Testis (tissue), 2 donors: ENCODE results near the gene INO80.

Source experiments
- CTCF ChIP-seq, 3 experiments: fragments of 450-650 bp in 2 of 3; fragments of 200-600 bp in 1 of 3; sonication (generic) in 1 of 3; IDR thresholded peaks; one replicate each; pipeline ENCODE4 v1.5.1; 2016 to 2019; ENCODE audit warnings: antibody characterized with exemption in 3 of 3, mild to moderate bottlenecking in 2 of 3, moderate library complexity in 1 of 3
- POLR2A ChIP-seq: fragments of 450-650 bp; IDR thresholded peaks from one replicate; pipeline ENCODE4 v1.6.1; 2017; ENCODE audit warnings: antibody characterized with exemption, mild to moderate bottlenecking, moderate library complexity

DNA sequence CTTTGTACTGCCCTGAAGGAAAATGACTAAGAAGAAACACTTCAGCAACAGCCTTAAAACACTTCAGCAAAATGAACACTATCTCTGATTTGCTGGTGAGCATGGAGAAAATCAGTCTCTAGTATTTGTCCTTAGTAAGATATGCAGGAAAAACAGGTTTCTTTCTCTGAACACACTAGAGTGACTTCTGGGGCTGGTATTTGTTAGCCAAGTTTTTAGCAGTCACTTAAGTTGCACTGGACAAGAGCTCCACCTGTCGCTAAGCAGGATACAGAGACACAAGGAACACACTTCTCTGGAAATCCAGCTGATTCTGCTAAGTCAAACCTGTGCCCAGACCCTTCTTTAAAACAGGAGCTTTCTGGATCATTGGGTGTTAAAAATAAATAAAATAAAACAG is 97.5 kb downstream of the INO80 start:
- TF ChIP-seq POLR2A (no peak), CTCF (IDR thresholded peaks at IDR 0.05) (no peak)
